Neural cell (in vitro differentiated cells): ENCODE data around the gene ZDHHC5. TPM values are rescaled to one million over a fixed set of nuclear protein-coding genes. Genes with fewer than 3 reads are reported as not detected.
"Not testable (repeated sequence)": the region's sequence is repeated elsewhere in the genome, so short reads cannot be mapped to it uniquely, and the experiment has no call there.

Source experiments
- H2AFZ ChIP-seq: fragments of 200-600, 300-800 bp; sonication (generic), shearing (Covaris generic); 2 replicates; pipeline ENCODE4 v1.6.0; 2014; ENCODE audit warnings: low read depth, mild to moderate bottlenecking, antibody characterized with exemption, low read length, moderate library complexity
- H3F3A ChIP-seq: fragments of 200-600 bp; shearing (Covaris generic); 2 replicates; pipeline ENCODE4 v1.6.1; 2016; ENCODE audit warnings: mild to moderate bottlenecking, moderate library complexity, mixed read lengths, antibody characterized with exemption, low read length; ENCODE audit not compliant: insufficient read depth, poor library complexity, severe bottlenecking
- H3K27ac ChIP-seq: fragments of 200-600, 300-800 bp; sonication (generic), shearing (Covaris generic); 2 replicates; pipeline ENCODE4 v1.5.1; 2014; ENCODE audit warnings: mild to moderate bottlenecking, low read length, moderate library complexity
- H3K27me3 ChIP-seq: fragments of 300-800, 200-600 bp; sonication (generic), shearing (Covaris generic); 2 replicates; pipeline ENCODE4 v1.6.0; 2014; ENCODE audit warnings: mild to moderate bottlenecking, low read depth, low read length, moderate library complexity; ENCODE audit not compliant: insufficient read depth
- H3K36me3 ChIP-seq: fragments of 300-800, 200-600 bp; sonication (generic), shearing (Covaris generic); 2 replicates; pipeline ENCODE4 v1.5.1; 2014; ENCODE audit warnings: mild to moderate bottlenecking, antibody characterized with exemption, low read length, moderate library complexity; ENCODE audit not compliant: insufficient read depth
- H3K4me2 ChIP-seq: fragments of 300-800, 200-600 bp; sonication (generic), shearing (Covaris generic); 2 replicates; pipeline ENCODE4 v1.6.0; 2014; ENCODE audit warnings: mild to moderate bottlenecking, low read length
- H3K4me3 ChIP-seq: fragments of 300-800, 200-600 bp; sonication (generic), shearing (Covaris generic); 2 replicates; pipeline ENCODE4 v1.5.1; 2014; ENCODE audit warnings: mild to moderate bottlenecking, low read length, moderate library complexity
- H3K79me2 ChIP-seq: fragments of 200-600 bp; shearing (Covaris generic); replicated peaks from 2 replicates; pipeline ENCODE4 v1.6.0; 2014; ENCODE audit warnings: mild to moderate bottlenecking, low read length, moderate library complexity; ENCODE audit not compliant: insufficient read depth
- H3K9ac ChIP-seq: fragments of 300-800, 200-600 bp; sonication (generic), shearing (Covaris generic); 2 replicates; pipeline ENCODE4 v1.6.1; 2016; ENCODE audit warnings: mild to moderate bottlenecking, low read length, mixed read lengths
- H3K9me2 ChIP-seq: fragments of 200-600 bp; shearing (Covaris generic); 2 replicates; pipeline ENCODE4 v1.6.1; 2016; ENCODE audit warnings: mild to moderate bottlenecking, low read length, mixed read lengths; ENCODE audit not compliant: insufficient read depth
- H3K9me3 ChIP-seq: fragments of 200-600, 300-800 bp; sonication (generic), shearing (Covaris generic); 2 replicates; pipeline ENCODE4 v1.6.1; 2016; ENCODE audit warnings: mild to moderate bottlenecking, mixed run types, low read length, moderate library complexity, mixed read lengths
- H4K20me1 ChIP-seq: fragments of 200-600 bp; shearing (Covaris generic); 2 replicates; pipeline ENCODE4 v1.6.1; 2016; ENCODE audit warnings: mild to moderate bottlenecking, mixed run types; ENCODE audit not compliant: insufficient read depth
- EP300 ChIP-seq: fragments of 450-650 bp; conservative IDR thresholded peaks from 2 replicates; pipeline ENCODE4 v1.6.1; 2014; ENCODE audit warnings: antibody characterized with exemption, mild to moderate bottlenecking, moderate library complexity; ENCODE audit not compliant: poor library complexity, severe bottlenecking
- EZH2 ChIP-seq: fragments of 200-600, 300-800 bp; shearing (Covaris generic), sonication (generic); IDR thresholded peaks from 2 replicates; pipeline ENCODE4 v1.6.1; 2014; ENCODE audit warnings: antibody characterized with exemption, low read length, borderline replicate concordance, mild to moderate bottlenecking; ENCODE audit not compliant: insufficient read depth, poor library complexity, severe bottlenecking
- MXI1 ChIP-seq: fragments of 450-650 bp; conservative IDR thresholded peaks from 2 replicates; pipeline ENCODE4 v1.6.1; 2014; ENCODE audit warnings: antibody characterized with exemption, mild to moderate bottlenecking; ENCODE audit not compliant: poor library complexity, severe bottlenecking
- POLR2AphosphoS5 ChIP-seq: IDR thresholded peaks from 2 replicates; pipeline ENCODE4 v1.6.1; 2012
- RAD21 ChIP-seq: fragments of 450-650 bp; conservative IDR thresholded peaks from 2 replicates; pipeline ENCODE4 v1.6.1; 2014; ENCODE audit warnings: antibody characterized with exemption, mild to moderate bottlenecking, moderate library complexity
- SMC3 ChIP-seq: fragments of 450-650 bp; conservative IDR thresholded peaks from 2 replicates; pipeline ENCODE4 v1.6.1; 2014; ENCODE audit warnings: antibody characterized with exemption, mild to moderate bottlenecking, moderate library complexity; ENCODE audit not compliant: poor library complexity
- TAF1 ChIP-seq: IDR thresholded peaks from 2 replicates; pipeline ENCODE4 v1.6.1; 2012; ENCODE audit warnings: low read depth
- polyA plus RNA-seq: library from polyadenylated mRNA; depleted of rRNA; stranded (reverse); fragments of >200 nt; gene quantifications from 2 replicates; pipeline ENCODE4 v1.2.3, GENCODE V29; 2014
- TF ChIP-seq, protein P1 (sequence below): IDR thresholded peaks from 2 replicates; pipeline ENCODE4 v1.6.1; 2012; ENCODE audit warnings: borderline replicate concordance
- TF ChIP-seq, protein P2 (sequence below): fragments of 450-650 bp; IDR thresholded peaks from 2 replicates; pipeline ENCODE4 v1.5.1; 2014; ENCODE audit warnings: antibody characterized with exemption, mild to moderate bottlenecking, moderate library complexity; ENCODE audit not compliant: poor library complexity, severe bottlenecking

Gene ZDHHC5
- polyA plus RNA-seq, 1 donor from 2014 or later, result 15.8 TPM

DNA sequence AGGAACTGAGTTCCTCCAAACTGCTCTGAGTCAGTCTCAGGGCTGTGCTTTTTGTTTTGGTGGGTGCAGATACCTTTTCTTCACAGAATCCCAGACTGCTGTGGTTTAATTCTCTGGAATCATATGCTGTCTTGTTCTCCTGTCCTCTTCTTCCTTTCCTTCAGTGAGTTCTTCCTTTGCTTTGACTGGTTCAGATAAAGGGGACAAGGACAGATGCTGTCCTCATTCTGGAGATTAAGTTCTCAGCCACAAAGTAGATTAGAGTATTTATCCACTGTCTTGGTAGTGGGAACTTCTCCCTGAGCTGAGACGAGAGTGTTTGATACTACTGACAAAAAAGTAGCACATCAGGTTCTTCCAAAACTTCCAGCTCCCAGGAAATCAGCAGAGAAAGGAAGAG, 13.3 kb downstream of the ZDHHC5 start:
- Histone ChIP-seq H3K27me3 (no peaks in the 10 kb centered on the region), H3K4me3 (no peak overlapping the region), H3K27ac (no peak overlapping the region), H3K9ac (no peak overlapping the region), H3K79me2 (peaks cover 11% of the 10 kb centered on the region), H3K36me3 (peaks cover 11% of the 10 kb centered on the region), H3K4me2 (no peak overlapping the region), H4K20me1 (no peaks in the 10 kb centered on the region), H3F3A (no peaks in the 10 kb centered on the region), H3K9me3 (no peaks in the 10 kb centered on the region), H3K9me2 (no peaks in the 10 kb centered on the region), H2AFZ (no peak overlapping the region)
- TF ChIP-seq, protein P1, sequence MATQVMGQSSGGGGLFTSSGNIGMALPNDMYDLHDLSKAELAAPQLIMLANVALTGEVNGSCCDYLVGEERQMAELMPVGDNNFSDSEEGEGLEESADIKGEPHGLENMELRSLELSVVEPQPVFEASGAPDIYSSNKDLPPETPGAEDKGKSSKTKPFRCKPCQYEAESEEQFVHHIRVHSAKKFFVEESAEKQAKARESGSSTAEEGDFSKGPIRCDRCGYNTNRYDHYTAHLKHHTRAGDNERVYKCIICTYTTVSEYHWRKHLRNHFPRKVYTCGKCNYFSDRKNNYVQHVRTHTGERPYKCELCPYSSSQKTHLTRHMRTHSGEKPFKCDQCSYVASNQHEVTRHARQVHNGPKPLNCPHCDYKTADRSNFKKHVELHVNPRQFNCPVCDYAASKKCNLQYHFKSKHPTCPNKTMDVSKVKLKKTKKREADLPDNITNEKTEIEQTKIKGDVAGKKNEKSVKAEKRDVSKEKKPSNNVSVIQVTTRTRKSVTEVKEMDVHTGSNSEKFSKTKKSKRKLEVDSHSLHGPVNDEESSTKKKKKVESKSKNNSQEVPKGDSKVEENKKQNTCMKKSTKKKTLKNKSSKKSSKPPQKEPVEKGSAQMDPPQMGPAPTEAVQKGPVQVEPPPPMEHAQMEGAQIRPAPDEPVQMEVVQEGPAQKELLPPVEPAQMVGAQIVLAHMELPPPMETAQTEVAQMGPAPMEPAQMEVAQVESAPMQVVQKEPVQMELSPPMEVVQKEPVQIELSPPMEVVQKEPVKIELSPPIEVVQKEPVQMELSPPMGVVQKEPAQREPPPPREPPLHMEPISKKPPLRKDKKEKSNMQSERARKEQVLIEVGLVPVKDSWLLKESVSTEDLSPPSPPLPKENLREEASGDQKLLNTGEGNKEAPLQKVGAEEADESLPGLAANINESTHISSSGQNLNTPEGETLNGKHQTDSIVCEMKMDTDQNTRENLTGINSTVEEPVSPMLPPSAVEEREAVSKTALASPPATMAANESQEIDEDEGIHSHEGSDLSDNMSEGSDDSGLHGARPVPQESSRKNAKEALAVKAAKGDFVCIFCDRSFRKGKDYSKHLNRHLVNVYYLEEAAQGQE, result no peak
- TF ChIP-seq EP300 (no peak), MXI1 (no peak), SMC3 (no peak), TAF1 (no peak), EZH2 (no peak)
- TF ChIP-seq, protein P2, sequence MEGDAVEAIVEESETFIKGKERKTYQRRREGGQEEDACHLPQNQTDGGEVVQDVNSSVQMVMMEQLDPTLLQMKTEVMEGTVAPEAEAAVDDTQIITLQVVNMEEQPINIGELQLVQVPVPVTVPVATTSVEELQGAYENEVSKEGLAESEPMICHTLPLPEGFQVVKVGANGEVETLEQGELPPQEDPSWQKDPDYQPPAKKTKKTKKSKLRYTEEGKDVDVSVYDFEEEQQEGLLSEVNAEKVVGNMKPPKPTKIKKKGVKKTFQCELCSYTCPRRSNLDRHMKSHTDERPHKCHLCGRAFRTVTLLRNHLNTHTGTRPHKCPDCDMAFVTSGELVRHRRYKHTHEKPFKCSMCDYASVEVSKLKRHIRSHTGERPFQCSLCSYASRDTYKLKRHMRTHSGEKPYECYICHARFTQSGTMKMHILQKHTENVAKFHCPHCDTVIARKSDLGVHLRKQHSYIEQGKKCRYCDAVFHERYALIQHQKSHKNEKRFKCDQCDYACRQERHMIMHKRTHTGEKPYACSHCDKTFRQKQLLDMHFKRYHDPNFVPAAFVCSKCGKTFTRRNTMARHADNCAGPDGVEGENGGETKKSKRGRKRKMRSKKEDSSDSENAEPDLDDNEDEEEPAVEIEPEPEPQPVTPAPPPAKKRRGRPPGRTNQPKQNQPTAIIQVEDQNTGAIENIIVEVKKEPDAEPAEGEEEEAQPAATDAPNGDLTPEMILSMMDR, result no peak

DNA sequence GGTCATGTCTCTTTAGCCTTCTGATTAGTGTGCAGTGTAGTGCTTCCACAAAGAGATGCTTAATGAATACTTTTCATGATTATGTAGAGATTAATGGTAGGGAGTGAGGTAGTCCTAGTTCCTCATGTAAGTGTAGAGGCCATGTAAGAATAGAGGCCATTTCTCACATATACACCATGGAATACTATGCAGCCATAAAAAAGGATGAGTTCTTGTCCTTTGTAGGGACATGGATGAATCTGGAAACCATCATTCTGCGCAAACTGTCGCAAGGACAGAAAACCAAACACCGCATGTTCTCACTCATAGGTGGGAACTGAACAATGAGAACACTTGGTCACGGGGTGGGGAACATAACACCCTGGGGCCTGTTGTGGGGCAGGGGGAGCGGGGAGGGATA, 22.6 kb downstream of the ZDHHC5 start:
- not testable (repeated sequence) for H3K27me3 ChIP-seq, H3K9me3 ChIP-seq, H3K36me3 ChIP-seq, H3K4me3 ChIP-seq, H3K9ac ChIP-seq, H3F3A ChIP-seq, H3K79me2 ChIP-seq, H3K27ac ChIP-seq, H3K4me2 ChIP-seq, H3K9me2 ChIP-seq, H4K20me1 ChIP-seq, H2AFZ ChIP-seq

DNA sequence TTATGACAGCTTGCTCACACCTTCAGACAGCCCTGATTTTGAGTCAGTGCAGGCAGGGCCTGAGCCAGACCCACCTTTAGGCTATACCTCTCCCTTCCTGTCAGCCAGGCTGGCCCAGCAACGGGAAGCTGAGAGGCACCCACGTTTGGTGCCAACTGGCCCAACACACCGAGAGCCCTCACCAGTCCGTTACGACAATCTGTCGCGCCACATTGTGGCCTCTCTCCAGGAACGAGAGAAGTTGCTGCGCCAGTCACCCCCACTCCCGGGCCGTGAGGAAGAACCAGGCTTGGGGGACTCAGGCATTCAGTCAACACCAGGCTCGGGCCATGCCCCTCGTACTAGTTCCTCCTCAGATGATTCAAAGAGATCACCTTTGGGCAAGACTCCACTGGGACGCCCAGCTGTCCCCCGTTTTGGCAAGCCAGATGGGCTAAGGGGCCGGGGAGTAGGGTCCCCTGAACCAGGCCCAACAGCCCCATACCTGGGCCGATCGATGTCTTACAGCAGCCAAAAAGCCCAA, 31.0 kb downstream of the ZDHHC5 start:
- H3K9me2 ChIP-seq, result no peaks in the 10 kb centered on the region
- no peaks in the 10 kb centered on the region for H4K20me1 ChIP-seq
- H3K4me3 ChIP-seq, result no peak overlapping the region
- no peak overlapping the region for H3K9ac ChIP-seq
- no peaks in the 10 kb centered on the region for H3K27me3 ChIP-seq
- H2AFZ ChIP-seq, result no peak overlapping the region
- no peaks in the 10 kb centered on the region for H3K9me3 ChIP-seq
- H3K27ac ChIP-seq, result no peak overlapping the region
- no peak overlapping the region for H3K4me2 ChIP-seq
- H3F3A ChIP-seq, result no peaks in the 10 kb centered on the region
- TF ChIP-seq RAD21 (no peak), MXI1 (no peak), TAF1 (no peak), SMC3 (no peak), EP300 (no peak), POLR2AphosphoS5 (no peak), EZH2 (no peak)
- TF ChIP-seq, protein P2, result no peak
- TF ChIP-seq, protein P1, result no peak
- H3K36me3 ChIP-seq, result peaks cover 17% of the 10 kb centered on the region
- H3K79me2 ChIP-seq, result no peaks in the 10 kb centered on the region
